ENCODE data around the gene C7. TPM values are rescaled to one million over a fixed set of nuclear protein-coding genes. Genes with fewer than 3 reads are reported as not detected.

Gene C7
- total and polyA plus RNA-seq, 2 of the 13 experiments (the other 11 are each of a cell fraction or from before 2014, with no cell fraction given): 1.7 to 3.5 TPM

DNA sequence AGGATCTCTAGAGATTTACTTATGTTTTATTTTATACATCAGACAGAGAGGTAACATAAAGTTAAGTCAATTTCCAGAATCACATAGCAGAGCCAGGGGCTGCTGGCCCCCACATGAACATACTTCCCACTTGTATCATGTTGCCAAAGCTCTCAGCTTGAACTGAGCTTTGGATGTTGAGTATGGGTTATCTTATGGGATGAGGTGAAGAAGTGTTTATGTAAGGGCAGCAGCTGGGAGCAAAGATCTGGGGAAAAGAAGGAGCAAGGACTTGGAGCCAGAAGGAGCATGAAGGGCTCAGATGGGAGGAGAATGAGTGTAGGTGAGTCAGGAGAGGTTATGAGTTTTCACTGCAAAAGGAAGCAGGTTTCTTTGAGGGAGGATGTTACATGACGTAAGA, 89.8 kb downstream of the C7 start:
- Histone ChIP-seq H3K9me3 (ENCODE audit: low read length) (no peaks in the 10 kb centered on the region), H3K36me3 (replicated peaks in 1 of 2; ENCODE audit: control insufficient read depth in 1 of 2, insufficient read depth in 2 of 2, low read length in 2 of 2) (no peaks in the 10 kb centered on the region), H2AFZ (ENCODE audit: low read length) (no peak overlapping the region), H3K27me3 (ENCODE audit: control insufficient read depth in 1 of 2, insufficient read depth in 2 of 2, low read length in 2 of 2) (no peaks in the 10 kb centered on the region; a peak in 1 of 5 replicates), H3K27ac (ENCODE audit: extremely low read length, insufficient read depth, low read length) (no peak overlapping the region), H3K79me2 (ENCODE audit: insufficient read depth, low read length) (no peaks in the 10 kb centered on the region), H3K4me1 (ENCODE audit: insufficient read depth, low read length) (no peaks in the 10 kb centered on the region), H4K20me1 (ENCODE audit: insufficient read depth, low read length) (no peaks in the 10 kb centered on the region), H3K9ac (ENCODE audit: insufficient read depth, low read depth, low read length) (no peak overlapping the region), H3K4me2 (ENCODE audit: low read depth, low read length) (no peak overlapping the region), H3K4me3 (replicated peaks in 1 of 3; ENCODE audit: insufficient read depth in 1 of 3, low read depth in 2 of 3, low read length in 3 of 3) (no peak overlapping the region)
- in situ Hi-C loops (cut with HindIII; ENCODE audit: extremely low pct_ligation_motif_present, low pct_unique_long_range_greater_than_20kb): no loop called here
- intact Hi-C loops (cut with micrococcal nuclease; ENCODE audit: unreplicated experiment): loop anchor here (10.0 kb wide), 1 partner anchor 406 kb away; no protein-coding TSS in a partner anchor
- CTCF ChIA-PET (ENCODE audit: low intra/inter-chr PET ratio, low total read pairs): no interaction called here
- TF ChIP-seq, protein P1, sequence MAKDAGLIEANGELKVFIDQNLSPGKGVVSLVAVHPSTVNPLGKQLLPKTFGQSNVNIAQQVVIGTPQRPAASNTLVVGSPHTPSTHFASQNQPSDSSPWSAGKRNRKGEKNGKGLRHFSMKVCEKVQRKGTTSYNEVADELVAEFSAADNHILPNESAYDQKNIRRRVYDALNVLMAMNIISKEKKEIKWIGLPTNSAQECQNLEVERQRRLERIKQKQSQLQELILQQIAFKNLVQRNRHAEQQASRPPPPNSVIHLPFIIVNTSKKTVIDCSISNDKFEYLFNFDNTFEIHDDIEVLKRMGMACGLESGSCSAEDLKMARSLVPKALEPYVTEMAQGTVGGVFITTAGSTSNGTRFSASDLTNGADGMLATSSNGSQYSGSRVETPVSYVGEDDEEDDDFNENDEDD (CRISPR knock-in tag; IDR thresholded peaks at IDR 0.05; ENCODE audit: borderline replicate concordance): no peak
- TF ChIP-seq HNRNPL (IDR thresholded peaks at IDR 0.05; ENCODE audit: low read depth, low read length) (no peak), RFX3 (CRISPR knock-in tag; IDR thresholded peaks at IDR 0.05) (no peak), IKZF1 (IDR thresholded peaks at IDR 0.05) (no peak), SNAPC2 (CRISPR knock-in tag; IDR thresholded peaks at IDR 0.05) (no peak), ZFY (CRISPR knock-in tag; IDR thresholded peaks at IDR 0.05) (no peak), FOXK2 (IDR thresholded peaks at IDR 0.05) (no peak), ZNF616 (CRISPR knock-in tag; IDR thresholded peaks at IDR 0.05; ENCODE audit: low read depth) (no peak)
- no TSS peak for BruUV-seq (replicated peaks)
- 67% methylated on average over 1 of the region's 1 CpG for WGBS (ENCODE audit: low lambda C conversion rate)
- FAIRE-seq (no peak), ATAC-seq (no peak), DNase-seq (ENCODE audit: low spot score) (no peak)
- POLR2A ChIA-PET: no interaction called here

DNA sequence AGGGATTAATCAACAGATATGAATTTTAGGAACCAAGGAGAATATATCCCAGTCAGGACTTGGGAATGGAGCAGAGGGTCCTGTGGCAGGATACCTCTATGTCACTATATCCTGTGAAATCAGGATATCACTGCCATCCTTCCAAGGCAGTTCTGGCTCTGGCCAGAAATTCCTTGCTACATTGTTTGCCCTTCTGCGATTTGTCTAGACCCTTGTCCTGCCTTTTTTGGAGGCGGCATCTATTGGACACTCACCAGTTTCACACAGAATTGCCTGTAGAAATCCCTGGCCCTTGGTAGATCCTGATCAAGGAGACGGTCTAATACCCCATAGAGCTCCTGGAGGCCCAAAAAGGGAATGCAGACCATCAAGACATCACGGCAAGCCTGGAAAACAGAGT, 90.7 kb downstream of the C7 start:
- Histone ChIP-seq H3K9ac (ENCODE audit: insufficient read depth, low read depth, low read length) (no peak overlapping the region), H3K36me3 (replicated peaks in 1 of 2; ENCODE audit: control insufficient read depth in 1 of 2, insufficient read depth in 2 of 2, low read length in 2 of 2) (no peaks in the 10 kb centered on the region), H4K20me1 (ENCODE audit: insufficient read depth, low read length) (no peaks in the 10 kb centered on the region), H3K27ac (ENCODE audit: extremely low read length, insufficient read depth, low read length) (no peak overlapping the region), H3K27me3 (ENCODE audit: control insufficient read depth in 1 of 2, insufficient read depth in 2 of 2, low read length in 2 of 2) (no peaks in the 10 kb centered on the region; a peak in 1 of 5 replicates), H3K9me3 (ENCODE audit: low read length) (no peaks in the 10 kb centered on the region), H3K4me3 (replicated peaks in 1 of 3; ENCODE audit: insufficient read depth in 1 of 3, low read depth in 2 of 3, low read length in 3 of 3) (no peak overlapping the region), H2AFZ (ENCODE audit: low read length) (no peak overlapping the region), H3K79me2 (ENCODE audit: insufficient read depth, low read length) (no peaks in the 10 kb centered on the region), H3K4me1 (ENCODE audit: insufficient read depth, low read length) (no peaks in the 10 kb centered on the region), H3K4me2 (ENCODE audit: low read depth, low read length) (no peak overlapping the region)
- intact Hi-C loops (cut with micrococcal nuclease; ENCODE audit: unreplicated experiment) (loop anchor here (10.0 kb wide), 1 partner anchor 405 kb away; no protein-coding TSS in a partner anchor), in situ Hi-C loops (cut with HindIII; ENCODE audit: extremely low pct_ligation_motif_present, low pct_unique_long_range_greater_than_20kb) (no loop called here)
- ChIA-PET POLR2A (no interaction called here), CTCF (ENCODE audit: low intra/inter-chr PET ratio, low total read pairs) (no interaction called here)
- ATAC-seq (no peak), DNase-seq (ENCODE audit: low spot score) (no peak), FAIRE-seq (no peak)
- no TSS peak for BruUV-seq (replicated peaks)
- 62% methylated on average over 4 of the region's 4 CpGs for WGBS (ENCODE audit: low lambda C conversion rate)
- TF ChIP-seq, protein P2, sequence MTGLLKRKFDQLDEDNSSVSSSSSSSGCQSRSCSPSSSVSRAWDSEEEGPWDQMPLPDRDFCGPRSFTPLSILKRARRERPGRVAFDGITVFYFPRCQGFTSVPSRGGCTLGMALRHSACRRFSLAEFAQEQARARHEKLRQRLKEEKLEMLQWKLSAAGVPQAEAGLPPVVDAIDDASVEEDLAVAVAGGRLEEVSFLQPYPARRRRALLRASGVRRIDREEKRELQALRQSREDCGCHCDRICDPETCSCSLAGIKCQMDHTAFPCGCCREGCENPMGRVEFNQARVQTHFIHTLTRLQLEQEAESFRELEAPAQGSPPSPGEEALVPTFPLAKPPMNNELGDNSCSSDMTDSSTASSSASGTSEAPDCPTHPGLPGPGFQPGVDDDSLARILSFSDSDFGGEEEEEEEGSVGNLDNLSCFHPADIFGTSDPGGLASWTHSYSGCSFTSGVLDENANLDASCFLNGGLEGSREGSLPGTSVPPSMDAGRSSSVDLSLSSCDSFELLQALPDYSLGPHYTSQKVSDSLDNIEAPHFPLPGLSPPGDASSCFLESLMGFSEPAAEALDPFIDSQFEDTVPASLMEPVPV (CRISPR knock-in tag; IDR thresholded peaks at IDR 0.05): no peak
- TF ChIP-seq FOXJ3 (CRISPR knock-in tag; IDR thresholded peaks at IDR 0.05; ENCODE audit: borderline replicate concordance) (no peak), CCDC6 (CRISPR knock-in tag; IDR thresholded peaks at IDR 0.05) (no peak), HNF4A (CRISPR knock-in tag; IDR thresholded peaks at IDR 0.05) (no peak), ZNF878 (CRISPR knock-in tag; IDR thresholded peaks at IDR 0.05) (no peak), ZNF777 (CRISPR knock-in tag; IDR thresholded peaks at IDR 0.05) (no peak), ZC3H13 (CRISPR knock-in tag; IDR thresholded peaks at IDR 0.05) (no peak), FOXC1 (CRISPR knock-in tag; IDR thresholded peaks at IDR 0.05; ENCODE audit: borderline replicate concordance) (no peak), SP1 (IDR thresholded peaks at IDR 0.05) (no peak), SP1 (CRISPR knock-in tag; IDR thresholded peaks at IDR 0.05) (no peak)
- TF ChIP-seq, protein P3, sequence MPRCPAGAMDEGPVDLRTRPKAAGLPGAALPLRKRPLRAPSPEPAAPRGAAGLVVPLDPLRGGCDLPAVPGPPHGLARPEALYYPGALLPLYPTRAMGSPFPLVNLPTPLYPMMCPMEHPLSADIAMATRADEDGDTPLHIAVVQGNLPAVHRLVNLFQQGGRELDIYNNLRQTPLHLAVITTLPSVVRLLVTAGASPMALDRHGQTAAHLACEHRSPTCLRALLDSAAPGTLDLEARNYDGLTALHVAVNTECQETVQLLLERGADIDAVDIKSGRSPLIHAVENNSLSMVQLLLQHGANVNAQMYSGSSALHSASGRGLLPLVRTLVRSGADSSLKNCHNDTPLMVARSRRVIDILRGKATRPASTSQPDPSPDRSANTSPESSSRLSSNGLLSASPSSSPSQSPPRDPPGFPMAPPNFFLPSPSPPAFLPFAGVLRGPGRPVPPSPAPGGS (CRISPR knock-in tag; IDR thresholded peaks at IDR 0.05): no peak
